ENCODE measurements around the gene SECISBP2. TPM values are rescaled to one million over a fixed set of nuclear protein-coding genes. Genes with fewer than 3 reads are reported as not detected.

Gene SECISBP2, protein sequence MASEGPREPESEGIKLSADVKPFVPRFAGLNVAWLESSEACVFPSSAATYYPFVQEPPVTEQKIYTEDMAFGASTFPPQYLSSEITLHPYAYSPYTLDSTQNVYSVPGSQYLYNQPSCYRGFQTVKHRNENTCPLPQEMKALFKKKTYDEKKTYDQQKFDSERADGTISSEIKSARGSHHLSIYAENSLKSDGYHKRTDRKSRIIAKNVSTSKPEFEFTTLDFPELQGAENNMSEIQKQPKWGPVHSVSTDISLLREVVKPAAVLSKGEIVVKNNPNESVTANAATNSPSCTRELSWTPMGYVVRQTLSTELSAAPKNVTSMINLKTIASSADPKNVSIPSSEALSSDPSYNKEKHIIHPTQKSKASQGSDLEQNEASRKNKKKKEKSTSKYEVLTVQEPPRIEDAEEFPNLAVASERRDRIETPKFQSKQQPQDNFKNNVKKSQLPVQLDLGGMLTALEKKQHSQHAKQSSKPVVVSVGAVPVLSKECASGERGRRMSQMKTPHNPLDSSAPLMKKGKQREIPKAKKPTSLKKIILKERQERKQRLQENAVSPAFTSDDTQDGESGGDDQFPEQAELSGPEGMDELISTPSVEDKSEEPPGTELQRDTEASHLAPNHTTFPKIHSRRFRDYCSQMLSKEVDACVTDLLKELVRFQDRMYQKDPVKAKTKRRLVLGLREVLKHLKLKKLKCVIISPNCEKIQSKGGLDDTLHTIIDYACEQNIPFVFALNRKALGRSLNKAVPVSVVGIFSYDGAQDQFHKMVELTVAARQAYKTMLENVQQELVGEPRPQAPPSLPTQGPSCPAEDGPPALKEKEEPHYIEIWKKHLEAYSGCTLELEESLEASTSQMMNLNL
- polyA plus RNA-seq (2013), result 32.7 and 32.9 TPM in 2 replicates

DNA sequence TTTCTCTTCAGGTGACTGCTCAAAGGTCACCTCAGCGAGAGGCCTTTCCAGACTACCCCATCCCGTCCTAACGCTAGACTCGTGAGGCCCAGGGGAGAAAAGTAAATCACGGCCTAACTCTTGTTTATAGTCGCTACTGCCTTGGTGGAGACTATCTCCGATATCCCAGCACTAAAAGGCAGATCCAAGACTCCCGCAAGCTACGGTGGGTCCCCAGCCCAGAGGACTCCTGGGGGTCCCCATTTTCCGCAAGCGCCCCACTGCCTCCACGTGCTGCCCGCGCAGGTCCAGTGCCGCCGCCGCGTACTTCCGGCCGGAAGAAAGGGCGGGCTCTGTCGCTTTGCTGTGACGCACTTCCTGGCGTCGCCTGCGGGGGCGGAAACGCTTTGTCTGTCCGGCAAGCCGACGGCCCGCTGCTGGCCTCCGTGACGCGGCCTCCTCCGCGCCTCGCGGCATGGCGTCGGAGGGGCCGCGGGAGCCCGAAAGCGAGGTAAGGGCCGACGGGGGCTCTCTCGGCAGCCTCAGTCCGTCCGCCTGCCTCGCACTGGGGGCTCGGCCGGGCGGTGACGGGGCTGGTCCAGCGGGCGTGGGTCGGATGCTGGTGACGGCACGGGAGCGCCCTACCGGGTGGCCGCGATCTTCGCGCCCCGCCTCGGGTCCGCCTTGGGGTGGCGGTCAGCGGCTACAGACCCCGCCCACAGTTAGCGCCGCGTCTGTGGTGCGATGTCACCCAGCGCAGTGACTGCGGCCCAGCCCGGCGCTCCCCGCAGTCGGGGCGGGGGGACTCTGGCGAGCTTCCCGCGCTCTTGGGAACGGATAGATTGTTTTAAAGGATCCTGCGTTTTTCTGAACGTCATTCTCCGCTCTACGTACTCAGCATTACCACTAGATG is at the start of gene SECISBP2:
SECISBP2 (plus strand) TSS at position 378 of the 892 bp plus-strand sequence; CDS start at position 455, 77 bp downstream.
- WGBS (ENCODE audit: extremely low coverage, insufficient coverage, insufficient read length), result no CpG with 5 or more reads among the region's 91 CpGs

DNA sequence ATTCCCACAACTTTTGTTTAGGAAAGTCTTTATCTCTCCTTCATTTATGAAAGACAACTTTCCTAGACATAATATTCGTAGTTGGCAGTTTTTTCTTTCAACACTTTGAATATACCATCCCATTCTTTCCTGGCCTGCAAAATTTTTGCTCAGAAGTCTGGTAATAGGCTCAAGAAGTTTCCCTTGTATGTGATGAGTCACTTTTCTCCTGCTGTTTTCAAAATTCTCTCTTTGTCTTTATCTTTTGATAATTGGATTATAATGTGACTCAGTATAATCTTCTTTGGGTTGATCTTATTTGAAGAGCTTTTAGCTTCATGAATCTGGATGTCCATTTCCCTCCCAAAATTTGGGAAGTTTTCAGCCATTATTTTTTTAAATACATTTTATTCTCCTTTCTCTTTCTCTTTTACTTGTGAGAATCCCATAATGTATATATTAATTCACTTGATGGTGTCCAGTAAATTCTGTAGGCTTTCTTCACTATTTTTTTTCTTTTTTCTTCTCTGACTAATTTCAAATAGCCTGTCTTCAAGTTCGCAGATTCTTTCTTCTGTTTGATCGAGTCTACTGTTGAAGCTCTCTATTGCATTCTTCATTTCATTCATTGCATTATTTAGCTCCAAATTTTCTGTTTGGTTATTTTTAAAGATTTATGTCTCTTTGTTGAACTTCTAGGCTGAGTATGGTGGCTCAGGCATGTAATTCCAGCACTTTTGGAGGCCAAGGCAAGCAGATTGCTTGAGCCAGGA is 44.6 kb upstream of the SECISBP2 start:
- no peak overlapping the region for H2BK120ac ChIP-seq (ENCODE audit: insufficient read depth, low read length, poor library complexity)
- no peak overlapping the region for H2BK5ac ChIP-seq (ENCODE audit: low read depth, low read length, poor library complexity)
- H3K14ac ChIP-seq (ENCODE audit: low read length), result no peak overlapping the region
- H4K12ac ChIP-seq (ENCODE audit: low read depth, low read length), result no peak overlapping the region
- no peaks in the 10 kb centered on the region for H3K4me1 ChIP-seq (ENCODE audit: control insufficient read depth in 1 of 2, insufficient read depth in 2 of 2, low read length in 2 of 2)
- H3K9ac ChIP-seq (ENCODE audit: low read length), result no peak overlapping the region
- H3K79me1 ChIP-seq (ENCODE audit: low read length), result no peaks in the 10 kb centered on the region
- no peak overlapping the region for H3K18ac ChIP-seq (ENCODE audit: low read length)
- no peak overlapping the region for H3K4me2 ChIP-seq (ENCODE audit: low read length)
- no peak overlapping the region for H2AFZ ChIP-seq (ENCODE audit: insufficient read depth, low read length, poor library complexity)
- H3K27me3 ChIP-seq (ENCODE audit: insufficient read depth, low read length), result no peaks in the 10 kb centered on the region
- peaks cover 8% of the 10 kb centered on the region for H3K9me3 ChIP-seq (ENCODE audit: insufficient read depth, low read depth, low read length)
- H3K23ac ChIP-seq (ENCODE audit: low read length), result no peak overlapping the region
- no peak overlapping the region for H2AK5ac ChIP-seq (ENCODE audit: low read length)
- no peaks in the 10 kb centered on the region for H3K79me2 ChIP-seq (ENCODE audit: control insufficient read depth, insufficient read depth, low read length, poor library complexity)
- H3K27ac ChIP-seq (ENCODE audit: low read depth, low read length), result no peak overlapping the region
- H3K36me3 ChIP-seq (ENCODE audit: control insufficient read depth in 1 of 2, insufficient read depth in 2 of 2, low read length in 2 of 2), result no peaks in the 10 kb centered on the region
- H2BK12ac ChIP-seq (ENCODE audit: low read length), result no peak overlapping the region
- no peak overlapping the region for H4K91ac ChIP-seq (ENCODE audit: low read depth, low read length)
- no CpG with 5 or more reads among the region's 3 CpGs for WGBS (ENCODE audit: extremely low coverage, insufficient coverage, insufficient read length)
- no peak overlapping the region for H3K4me3 ChIP-seq (ENCODE audit: low read depth, low read length)
- no peak overlapping the region for H3K4ac ChIP-seq (ENCODE audit: low read depth, low read length)
- no peak overlapping the region for H4K8ac ChIP-seq (ENCODE audit: low read depth, low read length)
- DNase-seq, result no peak

More for the DNA sequence above, at the start of gene SECISBP2:
- Histone ChIP-seq H3K4me1 (ENCODE audit: control insufficient read depth in 1 of 2, insufficient read depth in 2 of 2, low read length in 2 of 2) (peaks cover 0 to 4% of the 10 kb centered on the region in 2 experiments), H4K8ac (ENCODE audit: low read depth, low read length) (peak within 1 kb of the TSS; percentile 95), H3K18ac (ENCODE audit: low read length) (peak within 1 kb of the TSS; percentile 62), H3K23ac (ENCODE audit: low read length) (no peak within 1 kb of the TSS), H3K4me2 (ENCODE audit: low read length) (peak within 1 kb of the TSS; percentile 87), H4K12ac (ENCODE audit: low read depth, low read length) (peak within 1 kb of the TSS; percentile 94), H3K36me3 (ENCODE audit: control insufficient read depth in 1 of 2, insufficient read depth in 2 of 2, low read length in 2 of 2) (peaks cover 0 to 10% of the 10 kb centered on the region in 2 experiments), H3K27me3 (ENCODE audit: insufficient read depth, low read length) (no peaks in the 10 kb centered on the region), H3K79me1 (ENCODE audit: low read length) (peaks cover 5% of the 10 kb centered on the region), H3K27ac (ENCODE audit: low read depth, low read length) (peak within 1 kb of the TSS; percentile 99), H3K4me3 (ENCODE audit: low read depth, low read length) (peak within 1 kb of the TSS; percentile 87), H3K4ac (ENCODE audit: low read depth, low read length) (peak within 1 kb of the TSS; percentile 53), H2BK12ac (ENCODE audit: low read length) (no peak within 1 kb of the TSS), H3K79me2 (ENCODE audit: control insufficient read depth, insufficient read depth, low read length, poor library complexity) (peaks cover 6% of the 10 kb centered on the region), H3K9me3 (ENCODE audit: insufficient read depth, low read depth, low read length) (no peaks in the 10 kb centered on the region), H2BK5ac (ENCODE audit: low read depth, low read length, poor library complexity) (peak within 1 kb of the TSS; percentile 89), H2BK120ac (ENCODE audit: insufficient read depth, low read length, poor library complexity) (peak within 1 kb of the TSS; percentile 95), H2AK5ac (ENCODE audit: low read length) (peak within 1 kb of the TSS; percentile 53), H4K91ac (ENCODE audit: low read depth, low read length) (peak within 1 kb of the TSS; percentile 97), H2AFZ (ENCODE audit: insufficient read depth, low read length, poor library complexity) (peak within 1 kb of the TSS; percentile 66), H3K14ac (ENCODE audit: low read length) (peak within 1 kb of the TSS; percentile 93), H3K9ac (ENCODE audit: low read length) (peak within 1 kb of the TSS; percentile 93)
- peak; percentile 95 to 98 for DNase-seq

DNA sequence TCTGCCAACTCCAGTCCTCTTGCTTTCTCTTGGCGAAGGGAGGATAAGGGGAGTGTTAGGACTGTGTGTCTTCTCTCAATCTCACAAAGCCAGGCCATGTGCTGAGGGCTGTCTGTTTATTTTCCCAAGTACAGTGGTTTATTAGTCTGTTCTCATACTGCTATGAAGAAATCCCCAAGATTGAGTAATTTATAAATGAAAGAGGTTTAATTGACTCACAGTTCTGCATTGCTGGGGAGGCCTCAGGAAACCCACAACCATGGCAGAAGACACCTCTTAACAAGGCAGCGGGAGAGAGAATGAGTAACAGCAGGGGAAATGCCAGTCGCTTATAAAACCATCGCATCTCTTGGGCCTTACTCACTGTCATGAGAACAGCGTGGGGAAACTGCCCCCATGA is 43.5 kb upstream of the SECISBP2 start:
- H3K27me3 ChIP-seq (ENCODE audit: insufficient read depth, low read length), result no peaks in the 10 kb centered on the region
- H4K12ac ChIP-seq (ENCODE audit: low read depth, low read length), result no peak overlapping the region
- no peak overlapping the region for H4K8ac ChIP-seq (ENCODE audit: low read depth, low read length)
- H2BK120ac ChIP-seq (ENCODE audit: insufficient read depth, low read length, poor library complexity), result no peak overlapping the region
- no peak overlapping the region for H4K91ac ChIP-seq (ENCODE audit: low read depth, low read length)
- no peak overlapping the region for H2BK12ac ChIP-seq (ENCODE audit: low read length)
- no peak overlapping the region for H3K14ac ChIP-seq (ENCODE audit: low read length)
- H3K9me3 ChIP-seq (ENCODE audit: insufficient read depth, low read depth, low read length), result peaks cover 8% of the 10 kb centered on the region
- H2AFZ ChIP-seq (ENCODE audit: insufficient read depth, low read length, poor library complexity), result no peak overlapping the region
- H3K4me3 ChIP-seq (ENCODE audit: low read depth, low read length), result no peak overlapping the region
- no peak overlapping the region for H2BK5ac ChIP-seq (ENCODE audit: low read depth, low read length, poor library complexity)
- no peak overlapping the region for H2AK5ac ChIP-seq (ENCODE audit: low read length)
- H3K9ac ChIP-seq (ENCODE audit: low read length), result no peak overlapping the region
- no peak overlapping the region for H3K23ac ChIP-seq (ENCODE audit: low read length)
- no peak overlapping the region for H3K4ac ChIP-seq (ENCODE audit: low read depth, low read length)
- no CpG with 5 or more reads among the region's 5 CpGs for WGBS (ENCODE audit: extremely low coverage, insufficient coverage, insufficient read length)
- H3K18ac ChIP-seq (ENCODE audit: low read length), result no peak overlapping the region
- no peak overlapping the region for H3K27ac ChIP-seq (ENCODE audit: low read depth, low read length)
- no peak overlapping the region for H3K4me2 ChIP-seq (ENCODE audit: low read length)
- no peaks in the 10 kb centered on the region for H3K79me1 ChIP-seq (ENCODE audit: low read length)
- no peaks in the 10 kb centered on the region for H3K79me2 ChIP-seq (ENCODE audit: control insufficient read depth, insufficient read depth, low read length, poor library complexity)
- DNase-seq, result no peak
- no peaks in the 10 kb centered on the region for H3K4me1 ChIP-seq (ENCODE audit: control insufficient read depth in 1 of 2, insufficient read depth in 2 of 2, low read length in 2 of 2)
- no peaks in the 10 kb centered on the region for H3K36me3 ChIP-seq (ENCODE audit: control insufficient read depth in 1 of 2, insufficient read depth in 2 of 2, low read length in 2 of 2)
